Stimulated activated CD8-positive, alpha-beta memory T cell treated with anti-CD3 and anti-CD28 coated beads, Interleukin-7, amount 100 ng/mL, for 48 hours (primary cell): ENCODE results near the gene FLOT2.
"Not testable (repeated sequence)": the region's sequence is repeated elsewhere in the genome, so short reads cannot be mapped to it uniquely, and the experiment has no call there.

Experiments
- DNase-seq, 2 donors: peaks; one replicate each; pipeline ENCODE4 v3.0.0-alpha.2; 2020; ENCODE audit warnings: low read depth in 1 of 2; ENCODE audit errors: extremely low read depth in 1 of 2

The FLOT2 gene

DNA sequence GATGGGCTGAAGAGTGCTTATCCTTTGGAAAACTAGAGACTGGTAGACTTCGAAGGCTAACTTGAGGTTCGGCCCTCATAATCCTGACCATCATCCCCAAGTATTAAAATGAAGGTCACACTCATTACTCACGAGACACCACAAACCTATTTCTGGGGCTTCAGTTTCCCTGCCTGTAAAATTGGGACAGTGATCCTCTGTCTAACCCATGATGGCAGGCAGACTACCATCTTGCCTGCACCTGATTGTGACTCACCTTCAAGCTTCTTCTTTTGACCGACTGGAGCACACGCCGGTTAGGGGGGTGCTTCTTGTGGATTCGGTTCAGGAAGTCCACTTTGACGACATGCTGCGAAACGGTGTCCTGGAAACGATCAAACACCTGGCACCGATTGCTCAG is 19.5 kb upstream of the FLOT2 start:
- no peak for DNase-seq

DNA sequence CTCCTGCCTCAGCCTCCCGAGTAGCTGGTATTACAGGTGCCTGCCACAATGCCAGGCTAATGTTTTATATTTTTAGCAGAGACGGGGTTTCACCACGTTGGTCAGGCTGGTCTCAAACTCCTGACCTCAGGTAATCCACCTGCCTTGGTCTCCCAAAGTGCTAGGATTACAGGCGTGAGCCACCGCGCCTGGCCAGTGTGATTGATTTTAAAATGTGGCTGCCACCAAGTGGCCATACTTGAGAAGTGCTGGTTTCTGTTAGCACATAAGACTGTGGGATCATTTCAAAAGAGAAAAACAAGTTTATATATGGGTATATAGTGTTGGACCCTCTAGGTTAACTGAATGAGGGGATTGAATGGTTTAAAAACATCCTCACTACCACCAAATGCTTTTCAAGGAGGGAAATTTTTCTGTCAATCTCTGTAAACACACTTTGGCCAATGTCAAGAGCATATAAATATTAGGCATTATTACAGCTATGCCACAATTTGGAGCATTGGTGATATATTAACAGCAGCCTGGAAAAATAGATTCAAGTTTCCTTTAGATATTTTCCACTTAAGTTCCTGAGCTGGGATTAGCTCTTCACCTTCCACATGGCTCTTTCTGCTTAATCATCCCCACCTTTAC is 18.9 kb upstream of the FLOT2 start:
- no peak for DNase-seq

DNA sequence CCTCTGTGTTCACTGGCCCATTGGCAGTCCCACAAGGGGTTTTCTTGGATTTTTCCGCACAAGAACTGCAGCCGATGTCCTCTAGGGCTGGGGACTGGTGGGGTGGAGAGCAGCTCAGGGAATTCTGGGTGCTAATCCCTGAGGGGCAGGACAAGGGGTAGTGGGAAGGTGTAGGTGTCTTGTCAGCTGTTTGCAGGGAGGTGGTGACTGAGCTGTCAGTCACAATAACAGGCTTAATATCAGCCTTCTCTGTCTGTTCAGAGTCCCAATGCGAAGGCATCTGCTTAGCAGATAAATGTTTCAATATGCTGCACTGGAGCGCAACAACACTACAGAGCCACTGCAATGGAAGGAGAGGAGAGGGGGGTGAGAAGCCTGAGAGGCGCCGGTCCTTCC is 15.4 kb upstream of the FLOT2 start:
- no peak for DNase-seq

DNA sequence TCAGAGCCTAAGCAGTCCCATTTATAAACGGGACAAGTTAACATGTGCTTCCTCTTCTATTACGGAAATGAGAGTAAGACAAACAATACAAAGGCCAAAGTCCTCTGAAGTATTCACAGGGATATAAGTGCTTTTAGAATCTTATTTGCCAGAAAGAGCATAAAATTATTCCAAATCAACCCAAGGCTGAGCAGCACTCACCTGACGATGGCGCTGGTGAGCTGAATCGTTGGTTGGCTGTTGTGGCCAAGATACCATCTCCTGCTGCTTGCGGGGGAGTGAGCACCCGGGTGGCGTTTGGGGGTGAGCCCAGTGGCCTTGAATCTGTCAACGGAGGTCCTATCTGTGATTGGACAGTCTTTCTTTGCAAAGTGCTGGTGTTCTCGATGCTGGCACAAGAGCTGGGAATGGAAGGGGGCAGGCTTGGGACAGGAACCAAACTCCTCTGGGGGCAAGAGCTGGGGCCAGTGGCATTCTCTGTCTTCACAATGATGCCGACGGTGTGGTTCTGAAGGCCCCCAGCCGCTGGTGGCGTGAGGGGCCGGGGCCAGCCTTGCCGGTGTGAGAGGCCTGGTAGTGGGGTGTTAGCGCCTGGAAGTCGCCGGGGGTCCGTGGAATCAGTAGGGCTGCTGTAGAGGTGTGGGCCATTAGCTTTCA is 14.9 kb upstream of the FLOT2 start:
- no peak for DNase-seq

DNA sequence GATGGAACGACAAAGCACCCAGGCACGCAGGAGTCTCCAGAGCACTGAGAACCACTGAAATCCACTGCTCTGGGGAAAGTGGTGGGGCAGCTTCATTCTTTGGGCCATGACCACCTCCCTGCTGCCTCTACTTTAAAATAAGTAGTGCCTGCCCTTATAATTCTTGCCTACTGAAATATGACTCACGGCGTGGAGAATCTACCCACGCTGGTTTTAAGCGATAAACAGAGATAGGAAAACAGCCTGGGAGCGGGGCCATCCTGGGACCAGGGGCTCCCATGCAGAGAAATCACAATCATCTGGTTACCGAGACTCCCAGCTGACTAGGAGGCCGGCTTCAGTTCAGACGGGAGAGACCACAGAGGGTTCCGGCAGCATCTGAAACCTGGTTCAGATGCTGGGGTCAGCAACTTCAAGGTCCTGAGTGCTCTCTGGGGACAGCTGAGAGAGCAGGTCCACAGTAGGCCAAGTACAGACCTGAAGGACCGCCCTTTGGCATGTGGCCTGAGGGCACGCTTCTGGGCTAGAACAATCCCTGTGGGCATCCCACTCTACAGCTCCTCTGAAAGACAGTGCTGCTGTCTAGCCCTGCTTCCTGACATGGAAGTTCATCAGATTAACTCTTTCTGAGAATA is 14.0 kb upstream of the FLOT2 start:
- DNase-seq, result no peak

DNA sequence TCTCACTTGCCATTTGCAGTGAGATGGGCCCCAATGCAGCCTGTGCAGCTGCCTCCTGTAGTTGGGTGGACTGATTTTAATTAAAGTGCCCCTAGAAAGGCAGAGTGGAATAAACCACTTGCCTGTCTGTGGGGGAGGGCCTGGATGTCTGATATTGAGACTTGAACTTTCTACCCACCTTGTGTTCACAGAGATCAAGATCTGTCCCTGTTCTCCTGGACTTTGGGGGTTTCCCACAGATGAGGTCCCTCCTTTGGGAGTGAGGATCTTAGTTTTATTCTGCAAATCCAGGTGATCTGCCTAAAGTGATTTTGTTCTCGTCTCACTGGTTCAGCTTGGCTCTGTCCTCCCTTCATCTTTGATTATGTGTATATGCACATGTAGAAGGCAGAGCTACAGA is 13.0 kb upstream of the FLOT2 start:
- DNase-seq, result no peak

DNA sequence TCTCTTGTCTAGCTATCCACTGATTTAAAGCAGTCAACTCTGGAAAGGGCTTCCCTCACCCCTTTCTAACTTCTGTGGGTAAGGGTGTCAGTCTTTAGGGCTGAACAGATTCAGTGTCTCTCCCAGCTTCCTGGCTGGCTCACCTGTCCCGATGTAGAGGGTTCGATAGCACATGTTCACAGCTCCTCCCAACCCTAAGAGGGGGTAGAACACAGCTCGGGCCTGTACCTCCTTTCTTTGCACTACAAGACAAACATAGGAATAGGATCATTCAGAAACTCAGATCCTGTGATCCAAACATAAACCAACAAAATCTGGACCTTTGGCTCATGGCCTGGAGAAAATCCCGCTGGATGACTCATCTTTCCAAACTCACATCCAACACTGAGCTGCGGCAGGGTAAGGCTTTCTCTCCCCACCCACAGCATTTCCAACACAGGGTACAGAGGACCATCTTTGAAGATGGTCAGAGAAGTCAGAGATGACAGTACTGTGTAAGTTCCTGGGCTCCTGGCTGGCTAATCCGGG is 11.2 kb upstream of the FLOT2 start:
- DNase-seq, result no peak

DNA sequence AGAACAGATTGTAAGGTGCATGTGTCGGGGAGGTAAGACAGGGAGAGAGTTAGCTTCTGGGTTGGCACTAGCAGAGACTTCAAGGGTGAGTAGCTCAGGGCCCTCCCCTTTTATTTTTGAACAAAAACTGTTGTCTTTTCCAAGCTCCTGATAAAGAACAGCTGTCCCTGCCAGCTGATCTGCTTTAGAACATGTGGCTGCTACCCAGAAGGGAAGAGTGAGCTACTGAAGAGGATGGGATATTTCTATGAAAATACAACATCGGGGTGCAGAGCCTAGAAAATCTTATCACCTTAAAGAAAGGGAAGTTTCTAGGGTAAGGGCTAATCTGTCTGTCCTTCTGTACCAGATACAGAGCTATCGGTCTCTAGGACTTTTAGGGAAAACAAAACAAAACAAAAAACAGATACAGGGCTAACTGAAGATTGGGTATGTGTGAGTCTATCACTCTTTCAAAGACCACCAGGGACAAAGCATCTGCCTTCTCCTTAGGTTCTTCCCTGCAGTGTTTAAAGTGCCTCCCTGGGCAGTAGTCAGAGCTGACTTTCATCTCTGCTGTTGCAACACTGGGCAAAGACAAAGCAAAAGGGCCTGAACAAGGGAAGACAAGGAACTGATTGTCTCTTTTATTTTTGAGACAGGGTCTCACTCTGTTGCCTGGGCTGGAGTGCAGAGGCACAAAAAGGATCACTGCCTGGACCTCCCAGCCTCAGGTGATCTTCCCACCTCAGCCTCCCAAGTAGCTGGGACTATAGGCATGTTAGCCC is 10.4 kb upstream of the FLOT2 start:
- DNase-seq, result no peak

DNA sequence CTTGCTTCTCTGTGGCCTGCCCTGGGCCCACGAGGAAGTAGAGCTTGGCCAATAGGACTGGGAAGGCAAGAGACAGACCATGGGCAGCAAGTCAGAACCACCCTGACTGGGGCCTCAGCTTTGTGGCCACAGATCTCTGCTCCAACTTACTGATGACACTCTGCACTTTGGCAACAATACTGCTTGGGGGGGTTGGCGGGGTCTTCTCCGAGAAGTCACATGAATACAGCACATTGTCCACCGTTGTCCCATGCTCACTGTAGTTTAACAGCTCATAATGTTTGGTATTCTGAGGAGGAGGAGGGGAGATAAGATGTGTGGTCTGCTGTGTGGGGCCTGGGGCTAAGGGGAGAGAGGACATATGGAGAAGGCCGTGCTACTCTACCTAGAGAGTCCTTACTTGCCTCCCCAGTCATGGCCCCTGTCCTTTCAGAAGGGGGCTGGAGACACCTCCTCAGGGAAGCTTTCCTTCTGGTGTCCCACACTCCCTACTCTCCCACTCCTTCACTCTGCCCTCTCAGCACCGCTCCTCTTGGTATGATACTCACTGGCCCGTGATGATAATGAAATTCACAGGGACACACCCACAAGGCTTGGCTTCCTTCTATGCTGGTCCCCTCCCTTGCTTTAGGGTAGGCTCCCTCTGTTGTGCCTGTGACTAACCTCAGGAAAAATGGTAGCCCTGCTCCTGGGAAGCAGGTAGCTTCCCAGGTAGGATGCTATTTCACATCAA is 9.3 kb upstream of the FLOT2 start:
- no peak for DNase-seq

DNA sequence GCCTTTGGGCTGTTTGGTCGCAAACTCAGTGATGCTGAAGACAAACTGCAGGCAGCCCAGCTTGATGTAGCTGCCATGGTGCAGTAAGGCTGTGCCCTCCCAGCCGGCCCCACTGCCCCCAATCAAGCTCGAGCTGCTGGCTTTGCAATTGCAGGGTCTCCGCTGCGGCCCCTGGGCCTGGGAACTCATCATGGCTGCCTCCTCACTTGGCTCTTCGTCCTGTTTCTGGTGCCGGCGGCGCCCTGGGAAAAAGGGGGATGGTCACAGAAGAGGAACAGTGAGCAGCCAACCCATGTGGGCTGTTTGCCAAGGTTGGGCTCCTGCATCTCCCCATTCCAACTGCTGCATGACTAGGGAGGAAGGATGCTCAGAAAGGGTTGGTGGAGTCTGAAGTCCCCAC is 8.7 kb upstream of the FLOT2 start:
- no peak for DNase-seq

DNA sequence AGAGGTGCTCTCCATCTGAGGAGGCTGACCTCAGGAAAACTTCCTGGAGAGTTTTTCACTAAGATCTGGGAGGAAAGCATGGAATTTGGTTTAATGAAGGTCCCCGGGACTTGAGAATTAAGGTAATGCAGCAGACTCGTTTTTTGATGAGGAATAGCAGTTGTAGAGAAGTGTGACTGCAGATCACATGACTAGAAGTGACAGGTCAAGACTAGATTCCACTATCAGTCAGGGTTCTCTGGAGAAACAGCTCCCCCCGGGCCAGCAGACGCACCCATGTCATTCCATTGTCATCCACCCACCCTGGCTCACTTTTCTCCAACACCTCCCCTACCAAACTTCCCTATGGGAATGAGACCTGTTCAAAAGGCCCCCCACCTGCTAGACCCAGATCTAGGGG is 7.3 kb upstream of the FLOT2 start:
- no peak for DNase-seq

DNA sequence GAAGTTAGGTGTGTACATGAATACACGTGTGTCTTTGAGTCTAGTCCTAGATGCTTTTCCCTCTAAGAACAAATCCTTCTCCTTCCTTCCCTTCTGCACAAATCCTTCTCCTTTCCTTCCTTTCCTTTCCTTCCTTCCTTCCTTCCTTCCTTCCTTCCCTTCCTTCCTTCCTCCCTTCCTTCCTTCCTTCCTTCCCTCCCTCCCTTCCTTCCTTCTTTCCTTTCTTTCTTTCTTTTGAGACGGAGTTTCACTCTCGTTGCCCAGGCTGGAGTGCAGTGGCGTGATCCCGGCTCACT is 6.0 kb upstream of the FLOT2 start:
- not testable (repeated sequence) for DNase-seq

DNA sequence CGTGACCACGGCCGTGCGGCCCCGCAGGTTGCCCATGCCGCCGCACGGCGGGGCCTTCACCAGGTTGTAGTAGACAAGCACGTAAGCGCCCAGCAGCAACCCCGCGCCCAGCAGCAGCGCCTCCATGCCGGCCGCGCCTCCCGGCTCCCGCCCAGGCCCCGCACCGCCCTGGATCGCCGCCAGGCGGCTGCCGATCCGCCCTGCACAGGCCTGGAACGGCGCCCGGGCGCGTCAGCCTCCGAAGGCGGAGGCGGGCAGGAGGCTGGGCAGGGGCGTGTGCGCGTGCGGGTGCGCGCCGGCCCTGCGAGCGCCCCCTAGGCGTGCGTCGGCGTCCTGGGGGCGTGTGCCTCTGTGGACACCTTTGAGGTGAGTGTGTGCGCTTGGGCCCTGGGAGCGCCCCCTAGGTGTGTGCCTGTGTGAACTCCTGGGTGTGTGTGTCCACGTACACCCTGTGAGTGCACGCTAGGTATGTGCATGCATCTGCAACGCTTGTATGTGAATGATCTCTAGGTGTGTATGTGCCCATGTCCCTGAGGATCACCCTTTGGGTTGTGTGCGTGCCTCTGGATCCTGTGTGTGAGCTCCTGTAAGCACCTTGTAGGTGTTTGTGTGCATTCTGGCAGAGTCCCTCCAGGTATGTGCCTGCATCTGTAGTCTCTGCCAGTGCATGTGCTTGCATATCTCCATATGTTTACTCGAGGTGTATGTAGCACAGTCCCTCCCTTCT is 5.4 kb upstream of the FLOT2 start, which contains the start of gene DHRS13:
Gene DHRS13 (minus strand): TSS at position 261 of the 727 bp plus-strand sequence. CDS start 135 bp downstream, at position 126.
- DNase-seq, result peak; percentile 87 to 90

DNA sequence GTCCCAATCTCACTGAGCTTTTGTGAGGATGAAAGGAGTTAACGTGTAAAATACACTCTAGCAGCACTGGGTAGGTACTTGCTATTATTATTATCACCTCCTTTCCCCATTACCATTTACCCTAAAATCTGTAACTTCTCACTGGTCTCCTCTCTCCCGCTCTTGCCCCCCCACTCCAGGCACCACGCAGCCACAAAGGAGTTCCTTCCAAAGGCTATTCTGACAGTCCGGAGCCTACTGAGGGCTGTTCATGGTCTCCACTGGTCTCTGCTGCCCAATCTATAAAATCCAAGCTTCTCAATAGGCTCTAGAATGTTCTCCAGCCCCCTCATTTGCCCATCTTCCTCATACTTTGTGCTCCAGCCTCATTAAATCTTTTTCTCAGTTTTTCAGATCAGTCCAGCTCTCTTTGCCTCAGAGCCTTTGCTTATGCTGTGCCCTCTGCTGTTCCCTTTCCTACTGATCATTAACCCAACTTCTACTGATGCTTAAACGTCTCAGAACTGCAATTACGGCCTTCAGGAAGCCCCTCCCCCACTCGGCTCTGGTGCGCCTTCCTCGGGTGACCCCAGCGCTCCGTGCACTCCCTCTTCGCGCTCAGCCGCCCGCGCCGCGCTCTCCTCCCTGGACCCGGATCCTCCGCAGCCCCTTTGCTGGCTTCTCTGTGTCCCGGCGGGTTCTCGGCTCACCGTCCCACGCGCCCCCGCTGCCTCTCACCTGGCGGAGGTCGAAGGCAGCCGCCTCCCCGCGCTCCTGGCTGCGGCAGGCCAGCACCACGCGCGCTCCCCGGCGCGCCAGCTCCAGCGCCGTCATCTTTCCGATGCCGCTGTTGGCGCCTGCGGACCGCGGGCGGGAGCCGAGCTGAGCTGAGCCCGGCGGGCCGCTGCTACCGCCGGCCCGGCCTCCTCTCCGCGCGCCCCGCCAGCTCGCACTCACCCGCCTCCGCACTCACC is 4.6 kb upstream of the FLOT2 start:
- peak; percentile 30 to 42 for DNase-seq

DNA sequence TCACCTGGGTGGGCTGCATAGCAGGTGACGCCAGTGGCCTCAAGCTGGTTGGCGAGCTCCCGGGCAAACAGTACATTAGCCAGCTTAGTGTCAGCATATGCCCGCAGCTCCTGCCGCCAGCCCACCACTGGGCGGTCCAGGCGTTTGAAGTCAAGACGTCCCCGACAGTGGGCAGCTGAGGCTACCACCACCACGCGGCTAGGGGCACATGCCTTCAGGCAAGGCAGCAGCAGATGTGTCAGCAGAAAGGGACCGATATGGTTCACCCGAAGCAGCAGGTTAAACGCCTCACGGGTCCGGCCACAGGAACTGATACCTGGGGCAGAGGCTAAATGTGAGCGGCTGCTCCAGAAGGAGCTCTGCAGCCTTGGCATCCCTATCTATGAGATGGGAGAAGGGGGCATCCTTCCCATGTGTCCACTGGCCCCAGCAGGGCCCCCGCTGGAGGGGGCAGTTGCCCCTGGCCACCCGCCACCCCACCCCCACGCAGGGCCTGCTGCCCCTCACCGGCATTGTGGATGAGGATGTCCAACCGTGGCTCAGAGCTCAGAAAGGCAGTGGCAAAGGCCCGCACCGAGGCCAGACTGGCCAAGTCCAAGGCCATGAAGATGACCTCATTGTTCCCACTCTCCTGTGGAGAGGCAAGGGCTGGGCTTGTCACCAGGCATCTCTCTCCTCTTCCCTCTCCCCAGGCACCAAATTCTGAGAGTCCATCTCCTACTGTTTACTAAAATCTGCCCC is 3.6 kb upstream of the FLOT2 start:
- DNase-seq, result no peak

DNA sequence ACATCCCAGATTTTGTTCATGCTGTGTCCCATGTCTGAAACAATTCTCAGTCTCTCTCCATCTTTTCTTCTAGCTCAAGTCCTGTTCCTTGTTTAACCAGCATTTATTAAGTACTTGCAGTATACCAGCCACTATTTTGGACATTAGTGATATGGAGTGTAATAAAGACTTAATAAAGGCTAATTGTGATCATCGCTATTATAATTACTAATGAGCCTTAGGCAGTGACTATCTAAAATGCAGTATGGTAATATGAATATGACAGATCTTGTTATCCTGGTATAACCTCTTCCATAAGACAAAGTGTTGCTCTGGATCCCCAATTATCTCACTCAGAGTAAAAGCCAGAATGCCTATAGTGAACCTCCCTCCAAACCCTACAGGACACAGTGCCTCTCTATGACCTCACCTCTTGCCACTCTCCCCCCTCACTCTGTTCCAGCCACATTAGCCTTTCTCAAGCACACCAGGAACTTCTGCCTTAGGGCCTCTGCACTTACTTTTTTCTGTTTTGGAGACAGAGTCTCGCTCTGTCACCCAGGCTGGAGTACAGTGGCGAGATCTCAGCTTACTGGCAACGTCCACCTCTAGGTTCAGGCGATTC is 1.8 kb upstream of the FLOT2 start:
- DNase-seq, result no peak

DNA sequence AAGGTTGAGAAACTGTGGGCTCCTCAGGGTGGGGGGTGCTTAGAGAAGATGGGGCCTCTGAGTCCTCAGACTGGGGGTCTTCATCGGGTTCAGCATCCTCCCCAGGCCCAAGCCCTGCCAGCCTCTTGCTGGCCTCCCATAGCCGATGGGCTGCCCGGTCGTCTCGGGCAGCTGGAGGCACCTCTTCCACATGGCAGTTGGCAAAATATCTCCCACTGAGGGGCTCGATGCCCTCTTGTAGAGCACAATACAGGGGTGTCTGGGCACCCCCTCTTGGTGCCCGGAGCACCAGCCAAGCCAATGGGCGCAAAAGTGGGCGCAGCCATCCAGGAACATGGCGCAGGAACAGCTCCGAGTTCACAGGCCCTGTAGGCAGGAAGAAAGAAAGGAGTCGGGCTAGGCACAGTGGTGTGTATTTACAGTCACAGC is 1.0 kb upstream of the FLOT2 start:
- no peak for DNase-seq
